Measurements from ENCODE around the gene IGFL1.

GRCh38 chr19:46182476-46182875, 47.1 kb upstream of the IGFL1 start:
- no peak for TF ChIP-seq CTCF (IDR thresholded peaks at IDR 0.05)
- no peak for TF ChIP-seq POLR2A (IDR thresholded peaks at IDR 0.05)

Measured in body of pancreas (tissue), 4 donors.